Keratinocyte (primary cell): ENCODE results near the gene AOPEP. TPM values are rescaled to one million over a fixed set of nuclear protein-coding genes. Genes with fewer than 3 reads are reported as not detected.

Experiments
- DNase-seq: peaks from one replicate; pipeline ENCODE4 v3.0.0-alpha.2; 2011; ENCODE audit warnings: low read depth, missing footprints, low spot score
- FAIRE-seq: peaks from 2 replicates; lab custom pipeline; 2011; peaks lifted over from hg19 to GRCh38; lab: Jason Lieb, UNC
- H2AFZ ChIP-seq: 2 replicates; pipeline ENCODE4 v1.6.0; 2012; ENCODE audit warnings: low read length, control low read depth, inconsistent platforms; ENCODE audit not compliant: control insufficient read depth
- H3K27ac ChIP-seq: 2 replicates; pipeline ENCODE4 v1.5.1; 2011; ENCODE audit warnings: low read length; ENCODE audit not compliant: control insufficient read depth, insufficient read depth
- H3K27me3 ChIP-seq: 3 replicates; pipeline ENCODE4 v1.6.0; 2011; ENCODE audit warnings: low read length; ENCODE audit not compliant: control insufficient read depth, insufficient read depth; ENCODE audit errors: extremely low read depth
- H3K36me3 ChIP-seq, 2 experiments: 2 replicates in 1 of 2; 3 replicates in 1 of 2; pipeline ENCODE4 v1.5.1; 2011; ENCODE audit warnings: low read length in 2 of 2, mild to moderate bottlenecking in 1 of 2; ENCODE audit not compliant: control insufficient read depth in 2 of 2, insufficient read depth in 2 of 2; ENCODE audit errors: extremely low read depth in 1 of 2
- H3K4me1 ChIP-seq: 3 replicates; pipeline ENCODE4 v1.5.1; 2011; ENCODE audit warnings: low read length; ENCODE audit not compliant: control insufficient read depth, insufficient read depth; ENCODE audit errors: extremely low read depth
- H3K4me2 ChIP-seq: 3 replicates; pipeline ENCODE4 v1.6.0; 2011; ENCODE audit warnings: low read depth, low read length; ENCODE audit not compliant: control insufficient read depth, insufficient read depth; ENCODE audit errors: extremely low read depth
- H3K4me3 ChIP-seq, 3 experiments: fragments of 200-600 bp in 1 of 3; sonication (generic) in 1 of 3; 2 replicates in 2 of 3; 3 replicates in 1 of 3; pipeline ENCODE4 v1.5.1; 2011 to 2016; ENCODE audit warnings: low read length in 3 of 3, mild to moderate bottlenecking in 3 of 3, control low read depth in 2 of 3, inconsistent platforms in 1 of 3, low read depth in 1 of 3, mixed read lengths in 1 of 3, mixed run types in 1 of 3, moderate library complexity in 1 of 3; ENCODE audit not compliant: control insufficient read depth in 2 of 3, insufficient read depth in 2 of 3; ENCODE audit errors: extremely low read depth in 1 of 3
- H3K79me2 ChIP-seq: 2 replicates; pipeline ENCODE4 v1.6.0; 2012; ENCODE audit warnings: low read length; ENCODE audit not compliant: control insufficient read depth, insufficient read depth
- H3K9ac ChIP-seq: 3 replicates; pipeline ENCODE4 v1.6.0; 2011; ENCODE audit warnings: low read length; ENCODE audit not compliant: control insufficient read depth, insufficient read depth; ENCODE audit errors: extremely low read depth
- H3K9me1 ChIP-seq: 3 replicates; pipeline ENCODE4 v1.6.0; 2011; ENCODE audit warnings: low read length; ENCODE audit not compliant: control insufficient read depth, insufficient read depth; ENCODE audit errors: extremely low read depth
- H3K9me3 ChIP-seq: 2 replicates; pipeline ENCODE4 v1.5.1; 2012; ENCODE audit warnings: low read depth, low read length; ENCODE audit not compliant: control insufficient read depth
- H4K20me1 ChIP-seq: 3 replicates; pipeline ENCODE4 v1.6.0; 2011; ENCODE audit warnings: low read length; ENCODE audit not compliant: control insufficient read depth, insufficient read depth; ENCODE audit errors: extremely low read depth
- EZH2 ChIP-seq: IDR thresholded peaks from one replicate; pipeline ENCODE4 v1.6.1; 2012; ENCODE audit warnings: inconsistent platforms, mild to moderate bottlenecking, low read length, moderate library complexity
- dilution Hi-C: fragments of 300-500 bp; cut with MboI; formaldehyde crosslinking; loops from one replicate; pipeline ENCODE4 v1.7.0; 2020; ENCODE audit warnings: low sequenced_read_pairs; ENCODE audit not compliant: extremely low pct_ligation_motif_present
- polyA plus RNA-seq, 5 experiments: library from polyadenylated mRNA; depleted of rRNA in 3 of 5; stranded (reverse) in 3 of 5; stranded (forward) in 1 of 5; unstranded in 1 of 5; fragments of >200 nt; gene quantifications; 1 replicate in 1 of 5; 2 replicates in 3 of 5; 3 replicates in 1 of 5; pipeline versions ENCODE4 v1.2.1 to v1.2.3, GENCODE V29; 2011 to 2012; ENCODE audit warnings: missing spikeins in 2 of 5, low read depth in 1 of 5, low replicate concordance in 1 of 5
- TF ChIP-seq, protein P1 (sequence below), 3 experiments: IDR thresholded peaks in 1 of 3; conservative IDR thresholded peaks in 1 of 3; optimal IDR thresholded peaks in 1 of 3; 2 replicates in 2 of 3; 3 replicates in 1 of 3; pipeline versions ENCODE3 to v1.5.1; 2011; ENCODE audit warnings: low read length in 3 of 3, mild to moderate bottlenecking in 3 of 3, moderate library complexity in 2 of 3, control low read depth in 1 of 3, inconsistent platforms in 1 of 3; ENCODE audit not compliant: insufficient read depth in 2 of 3; ENCODE audit errors: extremely low read depth in 1 of 3

AOPEP gene
- polyA plus RNA-seq, 1 donor (not counting 4 experiments of a cell fraction or from before 2014, with no cell fraction given) = 27.0 TPM

DNA sequence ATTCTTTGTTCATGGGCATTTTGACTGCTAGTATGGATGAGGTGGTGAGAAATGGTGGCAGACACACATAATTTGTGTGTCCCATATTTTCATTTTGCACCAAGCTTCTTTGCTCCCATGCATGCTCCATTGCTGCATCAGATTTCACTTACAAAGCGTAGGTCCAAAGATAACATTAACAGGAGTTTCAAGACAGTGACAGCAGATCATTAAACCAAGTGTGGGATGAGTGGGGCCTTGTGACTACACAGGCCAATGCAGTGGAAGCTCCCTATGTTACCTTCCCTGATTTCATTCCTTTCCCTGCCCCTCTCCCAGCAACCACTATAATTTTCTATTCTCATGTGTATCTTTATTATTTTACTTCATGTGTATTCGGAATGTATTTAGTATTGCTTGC, 142.0 kb downstream of the AOPEP start:
- no peak for FAIRE-seq

DNA sequence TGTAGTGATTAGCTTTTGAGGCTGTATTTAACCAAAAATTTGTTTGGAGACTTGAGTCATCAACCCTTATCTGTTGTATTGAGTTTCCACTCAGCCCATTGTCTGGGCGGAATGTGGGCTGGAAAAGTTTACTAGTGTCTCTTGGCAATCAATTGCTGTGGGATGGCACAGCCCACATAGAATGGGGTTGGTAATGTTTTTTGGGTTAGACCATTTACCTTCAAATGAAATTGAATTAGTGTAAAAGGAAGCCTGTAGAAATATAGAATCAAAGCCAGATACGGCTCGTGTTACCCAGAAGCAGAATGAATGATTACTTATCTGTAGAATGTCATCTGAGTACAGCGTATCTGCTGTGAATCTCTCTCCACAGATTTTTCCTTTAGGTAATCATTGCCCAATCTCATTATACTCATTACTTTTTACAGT, 142.9 kb downstream of the AOPEP start:
- TF ChIP-seq EZH2 = no peak
- TF ChIP-seq, protein P1, sequence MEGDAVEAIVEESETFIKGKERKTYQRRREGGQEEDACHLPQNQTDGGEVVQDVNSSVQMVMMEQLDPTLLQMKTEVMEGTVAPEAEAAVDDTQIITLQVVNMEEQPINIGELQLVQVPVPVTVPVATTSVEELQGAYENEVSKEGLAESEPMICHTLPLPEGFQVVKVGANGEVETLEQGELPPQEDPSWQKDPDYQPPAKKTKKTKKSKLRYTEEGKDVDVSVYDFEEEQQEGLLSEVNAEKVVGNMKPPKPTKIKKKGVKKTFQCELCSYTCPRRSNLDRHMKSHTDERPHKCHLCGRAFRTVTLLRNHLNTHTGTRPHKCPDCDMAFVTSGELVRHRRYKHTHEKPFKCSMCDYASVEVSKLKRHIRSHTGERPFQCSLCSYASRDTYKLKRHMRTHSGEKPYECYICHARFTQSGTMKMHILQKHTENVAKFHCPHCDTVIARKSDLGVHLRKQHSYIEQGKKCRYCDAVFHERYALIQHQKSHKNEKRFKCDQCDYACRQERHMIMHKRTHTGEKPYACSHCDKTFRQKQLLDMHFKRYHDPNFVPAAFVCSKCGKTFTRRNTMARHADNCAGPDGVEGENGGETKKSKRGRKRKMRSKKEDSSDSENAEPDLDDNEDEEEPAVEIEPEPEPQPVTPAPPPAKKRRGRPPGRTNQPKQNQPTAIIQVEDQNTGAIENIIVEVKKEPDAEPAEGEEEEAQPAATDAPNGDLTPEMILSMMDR (optimal IDR thresholded peaks at IDR 0.05 in 1 of 3, IDR thresholded peaks at IDR 0.05 in 1 of 3, conservative IDR thresholded peaks at IDR 0.05 in 1 of 3; ENCODE audit: extremely low read depth in 1 of 3, insufficient read depth in 2 of 3, low read length in 3 of 3) = no peak
- H3K9me3 ChIP-seq = no peaks in the 10 kb centered on the region
- H3K4me1 ChIP-seq = peaks cover 68% of the 10 kb centered on the region
- no peak overlapping the region for H3K9ac ChIP-seq
- H3K36me3 ChIP-seq = no peaks in the 10 kb centered on the region
- no peaks in the 10 kb centered on the region for H4K20me1 ChIP-seq
- no peaks in the 10 kb centered on the region for H3K79me2 ChIP-seq
- H2AFZ ChIP-seq = no peak overlapping the region
- DNase-seq (no peak), FAIRE-seq (peak; percentile 26)
- peak overlapping the region; percentile 87 for H3K27ac ChIP-seq
- H3K4me3 ChIP-seq = peak overlapping the region in 1 of 3 experiments; percentile 21
- dilution Hi-C loops = no loop called here
- no peaks in the 10 kb centered on the region for H3K27me3 ChIP-seq
- peak overlapping the region; percentile 79 for H3K4me2 ChIP-seq
- no peaks in the 10 kb centered on the region for H3K9me1 ChIP-seq

More for the DNA sequence above, 142.0 kb downstream of the AOPEP start:
- Histone ChIP-seq H3K4me1 (peaks cover 59% of the 10 kb centered on the region), H3K4me2 (peak overlapping the region; percentile 80), H3K27me3 (no peaks in the 10 kb centered on the region), H3K4me3 (no peak overlapping the region), H3K9me3 (no peaks in the 10 kb centered on the region), H3K9me1 (no peaks in the 10 kb centered on the region), H3K79me2 (no peaks in the 10 kb centered on the region), H3K9ac (no peak overlapping the region), H3K36me3 (no peaks in the 10 kb centered on the region), H3K27ac (peak overlapping the region; percentile 77), H4K20me1 (no peaks in the 10 kb centered on the region), H2AFZ (no peak overlapping the region)
- TF ChIP-seq EZH2 = no peak
- TF ChIP-seq, protein P1 (optimal IDR thresholded peaks at IDR 0.05 in 1 of 3, IDR thresholded peaks at IDR 0.05 in 1 of 3, conservative IDR thresholded peaks at IDR 0.05 in 1 of 3; ENCODE audit: extremely low read depth in 1 of 3, insufficient read depth in 2 of 3, low read length in 3 of 3) = no peak
- dilution Hi-C loops = no loop called here
- no peak for DNase-seq
